ENCODE data around the gene NACA2.

NACA2 gene

DNA sequence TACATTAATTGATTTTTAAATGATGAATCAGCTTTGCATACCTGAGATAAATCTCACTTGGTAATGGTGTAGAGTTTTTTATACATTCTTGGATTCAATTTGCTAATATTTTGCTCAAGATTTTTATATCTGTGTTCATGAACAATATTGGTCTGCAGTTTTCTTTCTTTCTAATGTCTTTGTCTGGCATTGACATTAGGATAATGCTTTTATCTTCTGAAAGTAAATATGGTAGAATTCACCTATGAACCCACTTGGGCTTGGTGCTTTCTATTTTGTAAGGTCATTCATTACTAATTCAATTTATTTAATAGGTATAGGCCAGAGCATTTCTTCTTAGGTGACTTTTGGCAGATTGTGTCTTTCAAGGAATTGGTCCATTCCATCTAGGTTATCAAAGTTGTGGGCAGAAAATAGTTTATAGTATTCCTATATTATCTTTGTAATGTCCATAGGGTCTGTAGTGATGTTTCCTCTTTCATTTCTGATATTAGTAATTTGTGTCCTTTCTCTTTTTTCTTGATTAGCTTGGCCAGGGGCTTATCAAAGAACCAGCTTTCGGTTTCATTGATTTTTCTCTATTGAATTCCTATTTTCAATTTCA lies 45.6 kb downstream of the NACA2 start:
- no peak for DNase-seq (ENCODE audit: low read depth)

DNA sequence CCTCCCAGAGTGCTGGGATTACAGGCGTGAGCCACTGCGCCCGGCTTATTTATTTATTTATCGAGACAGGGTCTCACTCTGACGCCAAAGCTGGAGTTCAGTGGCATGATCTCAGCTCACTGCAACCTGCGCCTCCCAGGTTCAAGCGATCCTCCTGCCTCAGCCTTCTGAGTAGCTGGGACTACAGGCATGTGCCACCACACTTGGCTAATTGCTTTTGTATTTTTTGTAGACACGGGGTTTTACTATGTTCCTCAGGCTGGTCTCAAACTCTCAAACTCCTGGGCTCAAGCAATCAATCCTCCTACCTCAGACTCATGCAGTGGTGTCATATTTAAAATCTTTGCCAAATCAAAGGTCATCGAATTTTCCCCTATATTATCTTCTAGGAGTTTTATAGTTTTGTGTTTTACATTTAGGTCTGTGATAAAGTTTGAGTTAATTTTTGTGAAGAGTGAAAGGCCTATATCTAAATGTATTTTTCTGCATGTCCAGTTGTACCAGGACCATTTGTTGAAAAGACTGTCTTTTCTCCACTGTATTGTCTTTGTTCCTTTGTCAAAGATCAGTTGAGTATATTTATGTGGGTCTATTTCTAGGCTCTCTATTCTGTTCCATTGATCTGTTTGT lies 47.1 kb downstream of the NACA2 start:
- DNase-seq (ENCODE audit: low read depth): no peak

- no peak for DNase-seq (ENCODE audit: low read depth)
These were observed 49.0 kb downstream of the NACA2 start for GRCh38 chr17:61542027-61542426.

DNA sequence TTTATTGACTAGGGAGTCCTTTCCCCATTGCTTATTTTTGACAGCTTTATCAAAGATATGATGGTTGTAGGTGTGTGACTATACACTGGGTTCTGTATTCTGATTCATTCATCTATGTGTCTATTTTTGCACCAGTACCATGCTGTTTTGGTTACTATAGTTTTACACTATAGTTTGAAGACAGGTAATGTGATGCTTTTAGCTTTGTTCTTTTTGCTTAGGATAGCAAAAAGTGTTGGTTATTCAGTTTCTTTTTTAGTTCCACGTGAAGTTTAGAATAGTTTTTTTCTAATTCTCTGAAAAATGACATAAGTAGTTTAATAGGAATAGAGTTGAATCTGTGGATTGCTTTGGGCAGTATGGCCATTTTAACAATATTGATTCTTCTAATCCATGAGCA lies 50.1 kb downstream of the NACA2 start:
- no peak for DNase-seq (ENCODE audit: low read depth)
